HS-5 (cell line): ENCODE data around the gene SLC22A1.
"Not testable (repeated sequence)": the region's sequence is repeated elsewhere in the genome, so short reads cannot be mapped to it uniquely, and the experiment has no call there.

Source experiments
- DNase-seq: peaks from one replicate; pipeline ENCODE4 v3.0.0-alpha.2; 2012; ENCODE audit warnings: low read depth

SLC22A1 gene

DNA sequence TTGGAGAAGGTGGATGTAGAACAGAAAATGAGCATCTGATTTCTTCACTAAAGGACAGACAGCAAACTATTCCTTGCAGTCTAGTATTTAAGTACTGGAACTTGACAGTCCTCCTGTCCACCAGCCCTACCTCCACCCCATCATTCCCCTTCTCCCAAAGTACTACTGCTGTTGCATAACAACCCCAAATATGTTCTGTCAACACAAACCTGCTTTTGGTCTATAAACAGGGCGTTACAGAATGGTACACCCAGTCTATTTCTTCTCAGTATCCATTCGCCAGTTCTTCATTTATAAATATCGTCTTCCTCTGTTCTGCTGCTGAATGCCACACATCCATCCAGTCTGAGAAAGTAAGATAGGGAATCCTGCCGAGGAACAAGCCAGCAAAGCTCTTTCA lies 27.7 kb upstream of the SLC22A1 start:
- DNase-seq: no peak

DNA sequence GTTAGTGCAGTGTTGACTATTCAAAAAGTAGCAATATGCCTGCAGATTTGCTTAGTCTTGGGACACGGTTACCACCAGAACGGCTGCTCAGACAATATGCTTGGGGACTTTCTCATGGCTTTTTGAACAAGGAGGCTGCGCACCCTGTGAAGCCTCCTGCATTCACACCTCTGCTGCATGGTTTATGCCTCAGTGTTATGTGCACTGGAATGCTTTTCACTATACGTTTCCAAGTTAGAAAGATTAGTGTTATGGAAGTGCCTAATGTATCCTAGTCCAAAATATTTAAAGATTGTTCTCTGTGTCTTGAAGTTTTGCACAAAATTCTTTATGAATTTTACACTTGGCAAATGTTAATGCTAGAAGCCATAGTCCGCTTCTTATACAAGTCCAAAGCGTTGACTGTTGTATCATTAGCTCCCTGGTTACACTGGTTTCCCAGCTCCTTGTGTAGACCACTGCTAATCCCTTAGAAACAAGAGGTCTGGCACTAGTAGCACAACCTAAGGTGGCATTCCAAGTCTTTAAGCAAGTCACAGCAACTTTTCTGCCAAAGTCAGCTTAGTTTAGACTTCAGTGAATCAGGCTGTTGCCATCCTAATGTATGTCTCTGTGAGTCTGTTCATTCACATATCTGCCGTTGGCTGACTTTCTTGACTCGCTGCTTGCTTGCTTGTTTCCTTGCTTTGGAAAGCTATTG lies 26.3 kb upstream of the SLC22A1 start:
- DNase-seq: no peak

DNA sequence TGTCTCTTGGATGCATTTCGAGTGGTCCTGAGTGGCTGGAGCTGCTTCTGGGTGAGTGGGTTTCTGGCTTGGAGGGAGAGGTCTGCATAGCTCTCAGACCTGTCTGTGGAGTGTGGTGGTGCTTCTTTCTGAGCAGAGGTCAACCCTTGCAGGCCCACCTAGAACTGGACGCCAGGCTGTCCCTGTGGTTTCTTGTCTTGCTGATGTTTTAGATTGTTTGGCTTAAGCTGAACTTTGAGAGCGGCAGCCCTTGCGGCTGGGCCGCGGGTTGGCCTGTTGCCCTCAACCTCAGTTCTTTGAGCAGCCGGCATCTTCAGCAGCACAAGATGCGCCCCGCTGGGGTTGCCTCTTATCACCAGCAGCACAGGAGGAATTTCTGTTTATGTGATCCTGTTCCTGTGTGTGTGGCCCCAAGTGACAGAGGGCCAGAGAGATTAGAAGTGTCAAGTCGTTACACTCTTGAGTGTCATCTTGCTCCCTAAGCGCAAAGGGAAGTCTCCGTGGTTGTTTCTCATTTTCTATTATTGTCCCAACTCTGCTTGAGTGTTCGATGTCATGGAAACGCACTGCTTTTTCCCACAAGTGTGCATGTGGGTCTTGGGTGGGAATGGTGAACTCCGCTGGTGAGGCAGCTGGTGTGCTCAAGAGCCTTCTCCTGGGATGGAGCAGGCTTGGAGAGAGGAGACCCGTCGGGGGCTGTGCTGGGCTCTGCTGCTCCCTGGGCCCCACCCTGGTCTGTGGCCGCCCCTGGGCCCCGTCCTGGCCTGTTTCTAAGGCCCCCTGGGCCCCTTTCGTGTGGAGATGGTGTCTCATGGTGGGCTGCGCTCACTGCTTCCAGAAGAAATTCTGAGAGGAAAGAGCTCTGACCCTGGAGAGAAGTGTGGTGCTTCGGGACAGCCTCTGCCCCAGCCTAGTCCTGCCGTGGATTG lies 20.1 kb upstream of the SLC22A1 start:
- no peak for DNase-seq

DNA sequence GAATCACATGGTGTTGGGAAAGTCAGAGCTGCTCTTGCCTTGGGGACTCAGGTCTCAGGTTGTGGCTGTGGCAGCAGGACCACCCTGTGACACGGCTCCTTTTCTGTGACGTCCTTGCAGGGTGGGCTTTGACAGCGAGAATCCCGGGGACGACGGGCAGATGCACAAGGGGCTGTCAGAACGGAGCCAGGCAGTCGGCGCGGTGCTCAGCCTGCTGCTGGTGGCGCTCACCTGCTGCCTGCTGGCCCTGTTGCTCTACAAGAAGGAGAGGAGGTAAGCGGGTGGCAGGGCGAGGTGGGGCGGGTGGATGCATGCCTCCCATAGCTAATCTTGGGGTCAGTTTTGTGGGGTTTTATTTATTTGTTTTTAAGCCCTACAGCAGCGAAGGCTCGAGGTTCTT lies 19.2 kb upstream of the SLC22A1 start:
- no peak for DNase-seq

DNA sequence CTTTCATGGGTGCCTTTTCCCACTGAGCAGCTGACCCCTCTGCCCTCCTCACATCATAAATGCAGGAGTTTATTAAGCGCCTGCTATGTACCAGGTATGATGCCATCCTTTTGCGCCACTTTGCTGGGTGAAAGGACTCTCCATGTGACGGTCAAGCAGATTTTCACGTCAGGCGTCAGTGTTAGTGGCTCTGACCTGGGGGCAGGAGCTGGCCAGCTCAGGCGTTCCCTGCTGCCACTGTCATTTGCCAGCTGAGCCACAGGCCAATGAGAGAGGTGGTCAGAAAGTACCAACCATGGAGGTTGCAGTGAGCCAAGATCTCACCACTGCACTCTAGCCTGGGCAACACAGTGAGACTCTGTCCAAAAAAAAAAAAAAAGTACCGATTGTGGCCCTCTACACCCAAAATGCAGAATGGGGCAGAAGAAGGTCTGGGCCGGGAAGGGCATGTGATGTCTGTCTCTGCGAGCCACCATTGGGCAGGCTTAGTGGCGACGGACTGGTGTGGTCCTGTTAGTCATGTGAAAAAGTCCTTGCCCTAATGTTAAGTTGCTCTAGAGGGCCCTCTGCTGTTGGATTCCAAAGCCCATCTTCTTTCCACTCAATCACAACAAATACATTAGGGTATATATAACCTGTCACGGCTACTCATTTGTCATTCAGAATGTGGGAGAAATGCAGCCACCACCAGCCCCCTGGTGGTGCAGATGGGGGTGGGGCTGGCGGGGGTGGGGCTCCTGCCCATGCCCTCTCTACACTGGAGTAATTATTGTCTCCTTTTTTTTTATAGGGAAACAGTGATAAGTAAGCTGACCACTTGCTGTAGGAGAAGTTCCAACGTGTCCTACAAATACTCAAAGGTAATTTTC lies 18.4 kb upstream of the SLC22A1 start:
- no peak for DNase-seq

DNA sequence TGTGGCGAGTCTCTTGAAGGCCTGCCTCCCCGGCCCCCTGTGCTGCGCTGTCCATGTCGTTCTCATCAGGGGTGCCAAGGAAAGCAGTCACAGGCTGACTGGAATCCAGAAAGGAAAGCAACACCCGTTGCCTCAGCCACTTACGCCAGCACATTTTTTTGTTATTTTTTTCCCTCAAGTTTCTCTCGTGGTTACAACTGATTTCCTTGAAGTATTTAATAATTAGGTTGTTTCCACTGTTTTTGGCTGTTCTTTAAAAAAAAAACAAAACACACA lies 17.9 kb upstream of the SLC22A1 start:
- DNase-seq: no peak

DNA sequence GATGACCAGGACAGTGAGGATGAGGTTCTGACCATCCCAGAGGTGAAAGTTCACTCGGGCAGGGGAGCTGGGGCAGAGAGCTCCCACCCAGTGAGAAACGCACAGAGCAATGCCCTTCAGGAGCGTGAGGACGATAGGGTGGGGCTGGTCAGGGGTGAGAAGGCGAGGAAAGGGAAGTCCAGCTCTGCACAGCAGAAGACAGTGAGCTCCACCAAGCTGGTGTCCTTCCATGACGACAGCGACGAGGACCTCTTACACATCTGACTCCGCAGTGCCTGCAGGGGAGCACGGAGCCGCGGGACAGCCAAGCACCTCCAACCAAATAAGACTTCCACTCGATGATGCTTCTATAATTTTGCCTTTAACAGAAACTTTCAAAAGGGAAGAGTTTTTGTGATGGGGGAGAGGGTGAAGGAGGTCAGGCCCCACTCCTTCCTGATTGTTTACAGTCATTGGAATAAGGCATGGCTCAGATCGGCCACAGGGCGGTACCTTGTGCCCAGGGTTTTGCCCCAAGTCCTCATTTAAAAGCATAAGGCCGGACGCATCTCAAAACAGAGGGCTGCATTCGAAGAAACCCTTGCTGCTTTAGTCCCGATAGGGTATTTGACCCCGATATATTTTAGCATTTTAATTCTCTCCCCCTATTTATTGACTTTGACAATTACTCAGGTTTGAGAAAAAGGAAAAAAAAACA lies 16.6 kb upstream of the SLC22A1 start:
- no peak for DNase-seq

DNA sequence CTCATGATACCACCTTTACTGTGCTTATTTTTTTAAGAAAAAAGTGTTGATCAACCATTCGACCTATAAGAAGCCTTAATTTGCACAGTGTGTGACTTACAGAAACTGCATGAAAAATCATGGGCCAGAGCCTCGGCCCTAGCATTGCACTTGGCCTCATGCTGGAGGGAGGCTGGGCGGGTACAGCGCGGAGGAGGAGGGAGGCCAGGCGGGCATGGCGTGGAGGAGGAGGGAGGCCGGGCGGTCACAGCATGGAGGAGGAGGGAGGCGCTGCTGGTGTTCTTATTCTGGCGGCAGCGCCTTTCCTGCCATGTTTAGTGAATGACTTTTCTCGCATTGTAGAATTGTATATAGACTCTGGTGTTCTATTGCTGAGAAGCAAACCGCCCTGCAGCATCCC lies 15.6 kb upstream of the SLC22A1 start:
- no peak for DNase-seq

DNA sequence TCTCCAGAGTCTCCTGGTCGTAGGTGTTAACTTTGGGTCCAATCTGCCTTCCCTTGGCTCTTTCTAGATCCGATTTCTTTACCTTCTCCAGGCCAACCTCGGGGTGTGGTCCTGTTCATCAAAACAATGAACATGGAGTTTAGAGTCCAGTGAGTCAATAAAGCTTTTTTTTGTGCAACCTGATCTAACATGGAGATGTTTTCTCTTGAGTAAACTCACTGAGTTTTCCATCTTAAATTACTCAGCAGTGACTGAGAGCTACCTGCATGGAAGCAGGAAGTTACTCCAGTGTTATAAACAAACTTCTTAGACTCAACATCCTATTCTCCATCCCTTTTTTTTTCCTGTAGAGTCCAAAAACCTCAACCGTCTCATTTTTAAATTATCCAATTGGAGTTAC lies 14.9 kb upstream of the SLC22A1 start:
- no peak for DNase-seq

DNA sequence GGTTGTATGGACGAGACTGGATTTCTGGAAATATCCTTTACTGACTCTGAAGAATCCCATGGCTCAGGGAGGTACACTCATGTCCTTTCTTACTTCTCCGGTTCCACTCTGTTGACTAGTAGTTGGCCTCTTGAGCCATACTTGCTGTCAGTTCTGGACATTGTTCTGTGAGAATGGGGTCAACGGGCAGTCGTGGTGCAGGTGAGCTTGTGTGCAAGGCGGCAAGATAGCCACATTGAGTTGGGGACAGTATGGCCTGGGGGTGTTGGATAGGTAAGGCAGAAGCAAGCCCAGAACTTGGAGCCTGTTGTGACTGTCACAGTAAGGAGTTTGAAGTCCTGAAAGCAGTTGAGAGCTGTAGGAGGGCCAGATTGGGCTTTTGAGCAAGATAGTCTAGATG lies 13.5 kb upstream of the SLC22A1 start:
- no peak for DNase-seq

DNA sequence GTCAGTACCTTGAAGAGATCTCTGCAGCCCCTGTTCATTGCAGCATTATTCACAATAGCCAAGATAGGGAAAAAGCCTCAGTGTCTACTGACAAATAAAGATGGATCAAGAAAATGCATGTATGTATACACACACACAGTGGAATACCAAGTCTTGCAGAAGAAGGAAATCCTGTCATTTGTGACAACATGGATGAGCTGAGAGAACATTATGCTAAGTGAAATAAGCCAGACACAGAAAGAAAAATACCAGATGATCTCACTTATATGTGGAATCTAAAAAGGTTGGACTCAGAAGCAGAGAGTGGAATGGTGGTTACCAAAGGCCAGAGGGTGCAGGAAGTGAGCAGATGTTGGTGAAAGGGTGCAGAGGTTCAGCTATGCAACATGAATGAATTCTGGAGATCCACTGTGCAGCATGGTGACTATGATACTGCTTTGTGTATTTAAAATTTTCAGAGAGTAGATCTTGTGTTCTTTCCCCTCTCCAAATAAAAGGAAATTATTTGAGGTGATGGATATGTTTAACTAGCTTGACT lies 11.0 kb upstream of the SLC22A1 start:
- no peak for DNase-seq

DNA sequence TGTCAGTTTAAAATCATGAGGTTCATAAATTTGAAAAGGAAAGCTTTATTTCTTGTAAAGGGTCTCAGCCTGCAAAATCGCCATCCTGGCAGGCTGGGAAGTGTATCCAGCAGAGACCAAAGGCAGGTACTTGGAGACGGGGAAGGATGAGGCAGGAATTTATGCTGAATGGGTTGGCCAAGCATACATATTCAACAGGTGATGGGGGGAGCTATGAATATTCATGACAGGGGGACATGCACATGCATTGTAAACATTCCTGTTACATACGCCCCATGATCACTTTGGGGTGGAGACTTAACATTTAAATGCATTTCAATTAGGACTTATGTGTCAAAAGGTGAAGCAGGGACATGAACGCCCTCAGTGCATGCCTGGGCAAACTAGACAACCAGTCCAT lies 9.8 kb upstream of the SLC22A1 start:
- no peak for DNase-seq

DNA sequence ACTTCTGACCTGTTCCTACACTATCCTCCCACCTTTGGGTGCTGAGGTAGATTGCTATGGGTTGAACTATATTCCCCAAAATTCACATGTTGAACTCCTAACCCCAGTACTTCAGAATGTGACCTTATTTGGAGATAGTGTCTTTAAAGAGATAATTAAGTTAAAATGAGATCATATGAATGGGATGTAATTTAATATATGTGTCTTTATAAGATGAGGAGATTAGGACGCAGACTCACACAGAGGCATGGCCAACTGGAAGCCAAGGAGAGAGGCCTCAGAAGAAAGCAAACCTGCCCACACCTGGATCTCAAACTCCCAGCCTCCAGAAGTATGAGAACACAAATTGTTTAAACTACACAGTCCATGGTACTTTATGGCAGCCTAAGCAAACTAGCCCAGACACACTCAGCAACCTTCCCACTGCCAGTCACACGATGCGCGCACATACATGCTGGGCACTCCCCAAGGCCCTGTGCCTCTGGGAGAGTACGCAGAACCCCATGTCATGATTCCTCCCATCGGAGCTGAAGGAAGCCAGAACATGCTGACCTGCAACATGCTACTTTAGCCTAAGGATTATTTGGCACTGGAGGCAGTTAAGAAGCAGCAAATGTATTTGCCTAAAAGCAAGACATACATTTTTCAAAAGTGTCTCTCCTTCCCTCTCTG lies 8.9 kb upstream of the SLC22A1 start:
- DNase-seq: no peak

DNA sequence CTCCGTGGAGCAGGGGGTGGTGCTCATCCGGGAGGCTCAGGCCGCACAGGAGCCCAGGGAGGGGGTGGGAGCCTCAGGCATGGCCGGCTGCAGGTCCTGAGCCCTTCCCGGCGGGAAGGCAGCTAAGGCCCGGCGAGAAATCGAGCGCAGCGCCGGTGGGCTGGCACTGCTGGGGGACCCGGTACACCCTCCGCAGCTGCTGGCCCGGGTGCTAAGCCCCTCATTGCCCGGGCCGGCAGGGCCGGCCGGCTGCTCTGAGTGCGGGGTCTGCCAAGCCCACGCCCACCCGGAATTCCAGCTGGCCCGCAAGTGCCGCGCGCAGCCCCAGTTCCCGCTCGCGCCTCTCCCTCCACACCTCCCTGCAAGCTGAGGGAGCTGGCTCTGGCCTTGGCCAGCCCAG lies 7.1 kb upstream of the SLC22A1 start:
- DNase-seq: not testable (repeated sequence)

DNA sequence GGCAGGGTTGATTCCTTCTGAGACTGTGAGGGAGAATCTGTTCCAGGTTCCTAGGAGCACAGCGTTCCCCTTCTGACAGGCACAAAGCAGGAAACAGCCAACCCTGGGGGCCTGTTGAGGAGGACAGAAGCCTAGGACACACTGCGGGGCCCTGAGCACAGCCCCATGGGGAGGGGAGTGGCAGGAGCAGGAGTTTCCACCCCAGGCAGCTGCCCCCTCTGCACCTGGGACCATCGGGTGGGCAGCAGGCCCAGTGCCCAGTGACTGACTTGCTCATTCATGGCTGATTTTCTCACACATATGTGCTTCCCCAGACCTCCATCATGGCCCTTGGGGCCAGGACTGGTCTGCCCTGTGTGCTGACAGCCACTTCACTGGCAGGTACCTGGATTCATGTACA lies 6.2 kb upstream of the SLC22A1 start:
- no peak for DNase-seq

DNA sequence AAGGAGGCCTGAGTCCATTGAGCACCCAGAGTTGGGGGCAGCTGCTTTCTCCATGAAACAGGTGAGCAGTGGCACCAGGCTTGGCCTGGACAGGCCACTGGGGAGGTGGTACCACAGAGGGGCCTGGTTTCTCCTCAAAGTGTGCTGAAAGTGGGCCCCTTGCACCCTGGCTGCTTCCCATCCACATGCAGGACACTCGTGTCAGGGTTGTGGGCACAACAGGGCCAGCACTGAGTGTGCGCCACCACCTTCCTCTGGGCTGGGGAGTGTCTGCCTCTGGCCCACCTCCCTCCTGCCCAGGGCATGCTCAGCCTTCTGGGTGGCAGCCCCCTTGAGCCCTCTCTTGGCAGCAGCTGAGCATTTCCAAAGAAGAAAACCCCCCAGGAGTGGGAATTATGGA lies 5.2 kb upstream of the SLC22A1 start:
- DNase-seq: no peak

DNA sequence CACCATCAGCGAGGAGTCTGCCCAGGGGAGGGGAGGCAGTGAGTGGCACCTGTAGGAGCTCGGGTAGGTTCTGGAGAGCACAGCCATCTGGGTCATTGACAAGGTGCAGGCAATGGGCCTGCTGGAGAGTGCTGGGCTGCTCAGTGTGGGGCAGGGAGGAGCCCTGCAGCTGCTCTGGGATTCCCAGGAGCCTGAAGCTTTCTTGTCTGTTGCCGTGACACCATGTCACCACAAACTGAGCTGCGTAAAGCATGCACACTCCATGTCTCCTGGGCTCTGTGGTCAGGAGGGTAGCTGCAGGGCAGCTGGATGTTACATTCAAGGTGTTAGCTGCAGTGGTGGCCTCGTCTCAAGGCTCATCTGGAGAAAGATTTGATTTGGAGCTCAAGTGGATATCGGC lies 4.5 kb upstream of the SLC22A1 start:
- no peak for DNase-seq

DNA sequence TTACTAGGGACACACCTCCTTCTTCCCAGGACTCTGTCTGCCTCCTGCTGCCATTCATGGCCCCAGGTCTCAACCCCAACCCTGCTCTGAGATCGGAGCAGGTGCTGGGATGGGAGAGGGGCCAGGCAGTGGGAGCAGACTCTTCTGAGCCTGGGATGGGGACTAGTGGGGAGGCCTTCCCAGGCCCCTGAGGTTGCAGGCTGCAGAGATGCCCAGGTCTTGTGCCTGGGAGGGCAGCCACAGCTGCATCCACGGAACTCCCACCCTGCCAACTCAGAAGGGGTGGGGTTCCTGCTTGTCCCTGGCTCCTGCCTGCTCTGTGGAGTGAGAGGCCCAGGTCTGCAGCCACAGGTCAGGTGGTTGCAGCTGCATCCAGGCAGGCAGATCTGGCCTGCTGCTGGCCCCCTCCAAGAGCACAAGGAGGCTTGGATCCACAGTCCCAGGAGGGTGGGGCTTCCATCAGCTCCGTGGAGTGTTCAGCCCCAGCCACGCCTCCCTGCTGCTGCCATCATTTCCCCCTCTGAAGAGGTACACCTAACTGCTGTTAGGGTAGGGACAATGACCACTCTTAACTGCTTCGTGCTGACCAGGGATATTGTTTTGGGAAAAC lies 2.9 kb upstream of the SLC22A1 start:
- DNase-seq: no peak

DNA sequence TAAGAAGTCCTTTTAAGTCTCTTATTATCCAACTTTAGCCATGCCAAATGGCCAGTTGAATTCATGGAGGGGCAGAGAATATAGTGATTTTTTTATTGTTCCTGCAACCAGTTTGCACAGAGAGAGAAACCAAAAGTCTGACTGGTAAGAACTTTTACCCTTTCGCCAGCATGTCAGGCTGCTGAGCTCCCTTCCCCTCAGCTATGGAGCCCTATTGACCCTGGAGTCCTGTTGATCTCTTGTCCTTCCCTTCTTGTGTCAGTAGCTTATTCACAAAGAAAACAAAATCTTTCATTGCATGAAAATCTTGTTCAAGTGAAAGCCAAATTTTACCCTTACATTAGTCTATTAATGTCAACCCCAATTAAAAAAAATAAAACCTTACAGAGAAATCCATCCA lies 1.5 kb upstream of the SLC22A1 start:
- DNase-seq: no peak

DNA sequence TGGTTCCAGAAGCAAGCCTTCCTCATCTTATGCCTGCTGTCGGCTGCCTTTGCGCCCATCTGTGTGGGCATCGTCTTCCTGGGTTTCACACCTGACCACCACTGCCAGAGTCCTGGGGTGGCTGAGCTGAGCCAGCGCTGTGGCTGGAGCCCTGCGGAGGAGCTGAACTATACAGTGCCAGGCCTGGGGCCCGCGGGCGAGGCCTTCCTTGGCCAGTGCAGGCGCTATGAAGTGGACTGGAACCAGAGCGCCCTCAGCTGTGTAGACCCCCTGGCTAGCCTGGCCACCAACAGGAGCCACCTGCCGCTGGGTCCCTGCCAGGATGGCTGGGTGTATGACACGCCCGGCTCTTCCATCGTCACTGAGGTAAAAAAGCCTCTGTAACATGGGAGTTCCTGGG lies 366 bp downstream of the SLC22A1 start:
- DNase-seq: no peak

DNA sequence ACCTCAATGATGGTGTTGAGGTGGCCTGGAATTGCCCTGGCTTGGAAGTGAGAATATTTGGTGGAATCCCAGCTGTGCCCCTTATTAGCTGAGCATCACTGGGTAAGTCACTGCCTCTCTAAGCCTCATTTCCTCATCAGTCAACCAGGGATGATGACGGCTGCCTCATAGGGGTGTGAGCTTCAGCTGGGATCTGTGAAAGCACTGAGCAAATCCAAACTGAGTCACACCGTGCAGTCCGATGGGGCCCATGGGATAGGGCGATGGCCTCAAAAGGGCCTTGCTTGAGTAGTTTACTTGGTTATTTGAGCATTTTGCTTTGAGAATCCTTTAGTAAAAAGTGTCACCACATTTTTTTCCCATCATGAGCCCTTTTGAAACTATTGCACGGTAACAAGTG lies 1.1 kb downstream of the SLC22A1 start:
- no peak for DNase-seq
